NB4 (cell line): ENCODE data around the gene HTR1D.

Experiments
- MYC ChIP-seq: IDR thresholded peaks from 2 replicates; pipeline ENCODE4 v1.6.1; 2011; ENCODE audit warnings: low read depth, low read length
- POLR2A ChIP-seq: IDR thresholded peaks from 2 replicates; pipeline ENCODE4 v1.6.1; 2011; ENCODE audit warnings: mild to moderate bottlenecking; ENCODE audit not compliant: insufficient read length; ENCODE audit errors: extremely low read depth
- TF ChIP-seq, protein P1 (sequence below): IDR thresholded peaks from one replicate; pipeline ENCODE4 v1.5.1; 2012; ENCODE audit warnings: low read depth, low read length
- TF ChIP-seq, protein P2 (sequence below): IDR thresholded peaks from 2 replicates; pipeline ENCODE4 v1.6.1; 2011; ENCODE audit warnings: low read depth, low read length

DNA sequence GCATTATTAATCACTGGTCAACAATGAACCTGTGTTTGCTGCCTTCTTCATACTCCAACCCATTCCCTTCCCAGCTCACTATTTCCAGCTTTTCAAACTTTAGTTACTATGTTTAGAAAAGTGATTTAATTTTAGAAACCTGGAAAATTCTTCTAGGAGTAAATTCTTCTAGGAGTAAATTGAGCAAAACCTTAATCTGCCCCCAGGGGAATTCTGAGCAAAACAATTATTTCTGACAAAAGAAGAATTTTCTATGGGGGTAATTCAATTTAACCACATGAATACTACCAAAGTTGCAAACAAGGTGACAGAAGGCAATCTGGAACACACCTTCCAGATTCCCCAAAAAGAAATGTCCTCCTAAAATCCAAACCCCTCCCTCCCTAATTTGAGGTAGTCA is 50.4 kb downstream of the HTR1D start:
- TF ChIP-seq, protein P1, sequence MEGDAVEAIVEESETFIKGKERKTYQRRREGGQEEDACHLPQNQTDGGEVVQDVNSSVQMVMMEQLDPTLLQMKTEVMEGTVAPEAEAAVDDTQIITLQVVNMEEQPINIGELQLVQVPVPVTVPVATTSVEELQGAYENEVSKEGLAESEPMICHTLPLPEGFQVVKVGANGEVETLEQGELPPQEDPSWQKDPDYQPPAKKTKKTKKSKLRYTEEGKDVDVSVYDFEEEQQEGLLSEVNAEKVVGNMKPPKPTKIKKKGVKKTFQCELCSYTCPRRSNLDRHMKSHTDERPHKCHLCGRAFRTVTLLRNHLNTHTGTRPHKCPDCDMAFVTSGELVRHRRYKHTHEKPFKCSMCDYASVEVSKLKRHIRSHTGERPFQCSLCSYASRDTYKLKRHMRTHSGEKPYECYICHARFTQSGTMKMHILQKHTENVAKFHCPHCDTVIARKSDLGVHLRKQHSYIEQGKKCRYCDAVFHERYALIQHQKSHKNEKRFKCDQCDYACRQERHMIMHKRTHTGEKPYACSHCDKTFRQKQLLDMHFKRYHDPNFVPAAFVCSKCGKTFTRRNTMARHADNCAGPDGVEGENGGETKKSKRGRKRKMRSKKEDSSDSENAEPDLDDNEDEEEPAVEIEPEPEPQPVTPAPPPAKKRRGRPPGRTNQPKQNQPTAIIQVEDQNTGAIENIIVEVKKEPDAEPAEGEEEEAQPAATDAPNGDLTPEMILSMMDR = no peak
- TF ChIP-seq, protein P2, sequence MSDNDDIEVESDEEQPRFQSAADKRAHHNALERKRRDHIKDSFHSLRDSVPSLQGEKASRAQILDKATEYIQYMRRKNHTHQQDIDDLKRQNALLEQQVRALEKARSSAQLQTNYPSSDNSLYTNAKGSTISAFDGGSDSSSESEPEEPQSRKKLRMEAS = no peak
- TF ChIP-seq POLR2A (no peak), MYC (no peak)
